Stimulated activated CD8-positive, alpha-beta memory T cell treated with anti-CD3 and anti-CD28 coated beads, Interleukin-12 subunit alpha, Interleukin-12 subunit beta, amount 100 ng/mL, for 24 hours (primary cell): ENCODE measurements around the gene MAL.

Experiments
- DNase-seq: peaks from one replicate; pipeline ENCODE4 v3.0.0-alpha.2; 2020; ENCODE audit errors: extremely low read depth

Gene MAL

GRCh38 chr2:95061601-95062183 lies 36.2 kb downstream of the MAL start:
- DNase-seq: no peak

- no peak for DNase-seq
Observed at GRCh38 chr2:95062242-95063085, 37.0 kb downstream of the MAL start.

- DNase-seq: no peak
Observed at GRCh38 chr2:95063086-95063958, 37.8 kb downstream of the MAL start.

GRCh38 chr2:95068256-95068655 lies 42.7 kb downstream of the MAL start:
- no peak for DNase-seq

- no peak for DNase-seq
Observed at GRCh38 chr2:95069465-95069864, 44.0 kb downstream of the MAL start.

- no peak for DNase-seq
Observed at GRCh38 chr2:95071856-95072255, 46.3 kb downstream of the MAL start.

GRCh38 chr2:95072424-95072823 lies 46.9 kb downstream of the MAL start:
- no peak for DNase-seq

- no peak for DNase-seq
Observed at GRCh38 chr2:95073856-95074662, 48.6 kb downstream of the MAL start.

- no peak for DNase-seq
Observed at GRCh38 chr2:95074663-95075439, 49.3 kb downstream of the MAL start.

- no peak for DNase-seq
Observed at GRCh38 chr2:95075440-95076132, 50.1 kb downstream of the MAL start.

GRCh38 chr2:95076705-95077529 lies 51.4 kb downstream of the MAL start:
- DNase-seq: peak; percentile 76

- DNase-seq: no peak
Observed at GRCh38 chr2:95077530-95077825, 52.0 kb downstream of the MAL start.

- no peak for DNase-seq
Observed at GRCh38 chr2:95077861-95078603, 52.5 kb downstream of the MAL start.

GRCh38 chr2:95079199-95079683 lies 53.7 kb downstream of the MAL start:
- no peak for DNase-seq

- DNase-seq: no peak
Observed at GRCh38 chr2:95082477-95082876, 57.0 kb downstream of the MAL start.

- no peak for DNase-seq
Observed at GRCh38 chr2:95086017-95086416, 60.5 kb downstream of the MAL start.

GRCh38 chr2:95087379-95087778 lies 61.9 kb downstream of the MAL start:
- no peak for DNase-seq

GRCh38 chr2:95091885-95092555 lies 66.5 kb downstream of the MAL start:
- no peak for DNase-seq
